Breast epithelium (tissue), 4 donors: ENCODE measurements around the gene IGIP. TPM values are rescaled to one million over a fixed set of nuclear protein-coding genes. Genes with fewer than 3 reads are reported as not detected.

ENCODE experiments used
- DNase-seq, 2 donors: peaks; one replicate each; pipeline ENCODE4 v3.0.0-alpha.2; 2019; ENCODE audit warnings: low spot score in 2 of 2
- H3K27ac ChIP-seq, 2 donors: fragments of 200-600 bp; sonication (generic) in 1 of 2; one replicate each; pipeline ENCODE4 v1.5.1; 2016 to 2019; ENCODE audit warnings: mild to moderate bottlenecking in 1 of 2
- H3K27me3 ChIP-seq, 2 donors: fragments of 200-600 bp; sonication (generic) in 1 of 2; one replicate each; pipeline versions ENCODE4 v1.5.1 to v1.6.0; 2017 to 2019; ENCODE audit warnings: control low read depth in 1 of 2, mild to moderate bottlenecking in 1 of 2
- H3K36me3 ChIP-seq: fragments of 200-600 bp; one replicate; pipeline ENCODE4 v1.5.1; 2019
- H3K4me1 ChIP-seq, 2 donors: fragments of 200-600 bp; sonication (generic); one replicate each; pipeline ENCODE4 v1.5.1; 2016 to 2019; ENCODE audit warnings: control low read depth in 1 of 2
- H3K4me3 ChIP-seq, 3 donors: fragments of 200-600 bp; sonication (generic); 1 replicate in 2 of 3; 2 replicates in 1 of 3; pipeline ENCODE4 v1.5.1; 2016 to 2019; ENCODE audit warnings: mild to moderate bottlenecking in 3 of 3, moderate library complexity in 2 of 3
- H3K9me3 ChIP-seq, 2 donors: fragments of 200-600 bp; sonication (generic) in 1 of 2; one replicate each; pipeline ENCODE4 v1.5.1; 2016 to 2019; ENCODE audit warnings: control low read depth in 1 of 2
- CTCF ChIP-seq, 3 donors: fragments of 450-650 bp; IDR thresholded peaks; one replicate each; pipeline ENCODE4 v1.5.1; 2016 to 2017; ENCODE audit warnings: antibody characterized with exemption in 3 of 3, mild to moderate bottlenecking in 3 of 3, moderate library complexity in 3 of 3
- POLR2A ChIP-seq: fragments of 450-650 bp; IDR thresholded peaks from one replicate; pipeline ENCODE4 v1.6.1; 2016; ENCODE audit warnings: antibody characterized with exemption, mild to moderate bottlenecking, moderate library complexity
- POLR2AphosphoS5 ChIP-seq, 3 donors: sonication (generic); formaldehyde crosslinking; IDR thresholded peaks; one replicate each; pipeline ENCODE4 v1.6.1; 2017; ENCODE audit warnings: antibody characterized with exemption in 3 of 3
- intact Hi-C: fragments of 100-400 bp; cut with DNase I; formaldehyde crosslinking; loops from one replicate; pipeline ENCODE4 v1.15.1; 2023; ENCODE audit warnings: low total_unique reads
- total RNA-seq, 3 donors: library from RNA; depleted of rRNA; stranded (reverse); fragments of >200 nt; gene quantifications; one replicate each; pipeline ENCODE4 v1.1.0, GENCODE V29; 2016

The IGIP gene
- total RNA-seq, 3 donors from 2014 or later = 19.0 to 23.1 (median 21.8) TPM

GRCh38 chr5:140162781-140163180 is 37.0 kb downstream of the IGIP start:
- no peaks in the 10 kb centered on the region for H3K9me3 ChIP-seq
- no peak for DNase-seq
- intact Hi-C loops = no loop called here
- H3K4me3 ChIP-seq = no peak overlapping the region
- no peaks in the 10 kb centered on the region for H3K27me3 ChIP-seq
- no peak overlapping the region for H3K27ac ChIP-seq
- TF ChIP-seq CTCF (IDR thresholded peaks at IDR 0.05) = no peak
- no peak for TF ChIP-seq POLR2A
- no peak for TF ChIP-seq POLR2AphosphoS5 (IDR thresholded peaks at IDR 0.05)
- no peaks in the 10 kb centered on the region for H3K36me3 ChIP-seq
- H3K4me1 ChIP-seq = no peaks in the 10 kb centered on the region

GRCh38 chr5:140165101-140165922 is 39.6 kb downstream of the IGIP start:
- no peak overlapping the region for H3K27ac ChIP-seq
- H3K4me3 ChIP-seq = no peak overlapping the region
- H3K36me3 ChIP-seq = no peaks in the 10 kb centered on the region
- H3K27me3 ChIP-seq = no peaks in the 10 kb centered on the region
- no peaks in the 10 kb centered on the region for H3K4me1 ChIP-seq
- intact Hi-C loops = no loop called here
- DNase-seq = no peak
- no peaks in the 10 kb centered on the region for H3K9me3 ChIP-seq
- TF ChIP-seq POLR2A (no peak), POLR2AphosphoS5 (IDR thresholded peaks at IDR 0.05) (no peak), CTCF (IDR thresholded peaks at IDR 0.05) (no peak)

- Histone ChIP-seq H3K9me3 (no peaks in the 10 kb centered on the region), H3K4me1 (no peaks in the 10 kb centered on the region), H3K27ac (no peak overlapping the region), H3K4me3 (no peak overlapping the region), H3K36me3 (no peaks in the 10 kb centered on the region), H3K27me3 (no peaks in the 10 kb centered on the region)
- TF ChIP-seq POLR2AphosphoS5 (IDR thresholded peaks at IDR 0.05) (no peak), POLR2A (no peak), CTCF (IDR thresholded peaks at IDR 0.05) (no peak)
- intact Hi-C loops = no loop called here
- no peak for DNase-seq
Observed at GRCh38 chr5:140165923-140166270, 40.2 kb downstream of the IGIP start.

GRCh38 chr5:140166911-140167310 is 41.2 kb downstream of the IGIP start:
- Histone ChIP-seq H3K4me3 (no peak overlapping the region), H3K9me3 (no peaks in the 10 kb centered on the region), H3K4me1 (no peaks in the 10 kb centered on the region), H3K27ac (no peak overlapping the region), H3K27me3 (no peaks in the 10 kb centered on the region), H3K36me3 (no peaks in the 10 kb centered on the region)
- no peak for DNase-seq
- intact Hi-C loops = no loop called here
- TF ChIP-seq POLR2A (no peak), CTCF (IDR thresholded peaks at IDR 0.05) (no peak), POLR2AphosphoS5 (IDR thresholded peaks at IDR 0.05) (no peak)

GRCh38 chr5:140168371-140168770 is 42.6 kb downstream of the IGIP start:
- DNase-seq = no peak
- no peaks in the 10 kb centered on the region for H3K9me3 ChIP-seq
- H3K36me3 ChIP-seq = no peaks in the 10 kb centered on the region
- H3K27ac ChIP-seq = no peak overlapping the region
- H3K27me3 ChIP-seq = no peaks in the 10 kb centered on the region
- no peaks in the 10 kb centered on the region for H3K4me1 ChIP-seq
- intact Hi-C loops = no loop called here
- H3K4me3 ChIP-seq = no peak overlapping the region
- TF ChIP-seq CTCF (IDR thresholded peaks at IDR 0.05) = no peak
- TF ChIP-seq POLR2A = no peak
- TF ChIP-seq POLR2AphosphoS5 (IDR thresholded peaks at IDR 0.05) = no peak
